ENCODE results near the gene LAP3.

DNA sequence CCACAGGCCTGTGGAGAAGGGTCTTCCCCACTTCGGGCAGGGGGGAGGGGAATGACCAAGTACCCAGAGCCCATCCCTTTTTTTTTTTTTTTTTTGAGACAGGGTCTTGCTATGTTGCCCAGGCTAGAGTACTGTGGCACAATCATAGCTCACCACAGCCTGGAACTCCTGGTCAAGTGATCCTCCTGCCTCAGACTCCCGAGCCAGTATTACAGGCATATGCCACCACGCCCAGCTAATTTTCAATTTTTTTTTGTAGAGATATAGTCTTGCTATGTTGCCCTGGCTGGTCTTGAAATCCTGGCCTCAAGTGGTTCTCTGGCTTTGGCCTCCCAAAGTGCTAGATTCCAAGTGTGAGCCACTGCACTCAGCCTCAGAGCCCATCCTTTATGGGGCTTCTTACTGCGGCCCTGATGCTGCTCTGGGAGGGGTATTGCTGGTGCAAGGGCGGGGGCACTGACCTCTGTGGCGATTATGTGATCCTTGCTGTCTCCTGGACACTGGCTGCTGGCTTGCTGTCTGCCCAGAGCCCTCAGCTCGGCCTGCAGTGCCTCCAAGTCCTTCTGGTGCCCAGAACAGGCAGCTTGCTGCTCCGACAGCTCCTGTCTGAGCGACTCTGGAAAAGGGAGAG lies 70.3 kb downstream of the LAP3 start:
- TF ChIP-seq POLR2A (IDR thresholded peaks at IDR 0.05) (no peak), EP300 (IDR thresholded peaks at IDR 0.05) (no peak)
- TF ChIP-seq, protein P1, sequence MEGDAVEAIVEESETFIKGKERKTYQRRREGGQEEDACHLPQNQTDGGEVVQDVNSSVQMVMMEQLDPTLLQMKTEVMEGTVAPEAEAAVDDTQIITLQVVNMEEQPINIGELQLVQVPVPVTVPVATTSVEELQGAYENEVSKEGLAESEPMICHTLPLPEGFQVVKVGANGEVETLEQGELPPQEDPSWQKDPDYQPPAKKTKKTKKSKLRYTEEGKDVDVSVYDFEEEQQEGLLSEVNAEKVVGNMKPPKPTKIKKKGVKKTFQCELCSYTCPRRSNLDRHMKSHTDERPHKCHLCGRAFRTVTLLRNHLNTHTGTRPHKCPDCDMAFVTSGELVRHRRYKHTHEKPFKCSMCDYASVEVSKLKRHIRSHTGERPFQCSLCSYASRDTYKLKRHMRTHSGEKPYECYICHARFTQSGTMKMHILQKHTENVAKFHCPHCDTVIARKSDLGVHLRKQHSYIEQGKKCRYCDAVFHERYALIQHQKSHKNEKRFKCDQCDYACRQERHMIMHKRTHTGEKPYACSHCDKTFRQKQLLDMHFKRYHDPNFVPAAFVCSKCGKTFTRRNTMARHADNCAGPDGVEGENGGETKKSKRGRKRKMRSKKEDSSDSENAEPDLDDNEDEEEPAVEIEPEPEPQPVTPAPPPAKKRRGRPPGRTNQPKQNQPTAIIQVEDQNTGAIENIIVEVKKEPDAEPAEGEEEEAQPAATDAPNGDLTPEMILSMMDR (IDR thresholded peaks at IDR 0.05) = no peak

Measured in upper lobe of left lung (tissue), 4 donors.